Measurements from ENCODE around the gene MIS12. TPM values are rescaled to one million over a fixed set of nuclear protein-coding genes. Genes with fewer than 3 reads are reported as not detected.

Gene MIS12
- total RNA-seq, 1 experiment from 2014 or later = 14.7 TPM

- H3K36me3 ChIP-seq (ENCODE audit: control insufficient read depth in 1 of 2, insufficient read depth in 2 of 2, low read length in 2 of 2) = no peaks in the 10 kb centered on the region
- no peaks in the 10 kb centered on the region for H3K79me2 ChIP-seq (ENCODE audit: insufficient read depth, low read length)
- H3K9me2 ChIP-seq (ENCODE audit: insufficient read depth) = no peaks in the 10 kb centered on the region
- H3K9me3 ChIP-seq (ENCODE audit: control insufficient read depth in 1 of 2, insufficient read depth in 1 of 2, low read depth in 1 of 2, low read length in 2 of 2) = no peaks in the 10 kb centered on the region
- ATAC-seq = no peak
- ChIA-PET CTCF (no interaction called here), POLR2A (no interaction called here), RAD21 (ENCODE audit: low non-redundant PET in 1 of 2, low total read pairs in 2 of 2, uncharacterized antibody in 2 of 2, unreplicated experiment in 2 of 2) (no interaction called here)
- intact Hi-C loops (cut with micrococcal nuclease) = no loop called here
- no peak overlapping the region for H3K9ac ChIP-seq (ENCODE audit: low read length)
- H4K20me1 ChIP-seq (ENCODE audit: insufficient read depth) = no peaks in the 10 kb centered on the region
- H3K4me2 ChIP-seq (ENCODE audit: low read length) = peak overlapping the region; percentile 65; the same call in 1 of the 2 replicates
- no peak for DNase-seq (ENCODE audit: low read depth, low spot score)
- TF ChIP-seq CBX3 (IDR thresholded peaks at IDR 0.05; ENCODE audit: low read depth) = no peak
- no peak for TF ChIP-seq REST (IDR thresholded peaks at IDR 0.05; ENCODE audit: low read depth)
- TF ChIP-seq YY1 (IDR thresholded peaks at IDR 0.05; ENCODE audit: extremely low read depth, insufficient replicate concordance, low read depth, low read length) = no peak
- no peak for TF ChIP-seq CEBPB (IDR thresholded peaks at IDR 0.05; ENCODE audit: low read depth)
- no peak for TF ChIP-seq RAD21 (IDR thresholded peaks at IDR 0.05; ENCODE audit: low read depth)
- TF ChIP-seq ZBTB33 (IDR thresholded peaks at IDR 0.05; ENCODE audit: extremely low read depth, insufficient replicate concordance, low read length) = no peak
- no peak for TF ChIP-seq ELF1 (IDR thresholded peaks at IDR 0.05; ENCODE audit: borderline replicate concordance, low read depth)
- TF ChIP-seq ATF3 (IDR thresholded peaks at IDR 0.05) = no peak
- TF ChIP-seq SIN3A (IDR thresholded peaks at IDR 0.05; ENCODE audit: low read depth) = no peak
- no peak for TF ChIP-seq EZH2 (IDR thresholded peaks at IDR 0.05)
- TF ChIP-seq CTCF (IDR thresholded peaks at IDR 0.05 in 2 of 3, conservative IDR thresholded peaks at IDR 0.05 in 1 of 3; ENCODE audit: borderline replicate concordance in 1 of 3, insufficient read depth in 1 of 3, low read depth in 2 of 3, low read length in 2 of 3) = no peak
- no peak for TF ChIP-seq SRF (IDR thresholded peaks at IDR 0.05; ENCODE audit: low read depth)
- no peak for TF ChIP-seq EGR1 (IDR thresholded peaks at IDR 0.05; ENCODE audit: low read depth)
- H3K27ac ChIP-seq (ENCODE audit: low read depth, low read length) = no peak overlapping the region
- H3K27me3 ChIP-seq (ENCODE audit: insufficient read depth, low read length) = no peaks in the 10 kb centered on the region
- no TSS peak for BruUV-seq (replicated peaks)
- H2AFZ ChIP-seq (ENCODE audit: low read depth, low read length, poor library complexity, severe bottlenecking) = no peak overlapping the region
- no peak overlapping the region for H3K4me3 ChIP-seq (replicated peaks in 1 of 2; ENCODE audit: low read depth in 1 of 2, low read length in 2 of 2)
- H3K4me1 ChIP-seq (ENCODE audit: control insufficient read depth in 1 of 2, insufficient read depth in 2 of 2, low read length in 2 of 2) = peaks cover 12 to 22% of the 10 kb centered on the region in 2 experiments
Measured at GRCh38 chr17:5527601-5528250, 41.4 kb downstream of the MIS12 start.
